Mononuclear cell (primary cell): ENCODE data around the gene ABCE1. TPM values are rescaled to one million over a fixed set of nuclear protein-coding genes. Genes with fewer than 3 reads are reported as not detected.

Experiments used
- H3K27me3 ChIP-seq: 2 replicates; pipeline ENCODE4 v1.6.0; 2011; ENCODE audit warnings: low read length, control low read depth; ENCODE audit not compliant: insufficient read depth
- H3K4me1 ChIP-seq: 2 replicates; pipeline ENCODE4 v1.5.1; 2011; ENCODE audit warnings: mild to moderate bottlenecking, low read length, control low read depth; ENCODE audit not compliant: insufficient read depth
- H3K4me3 ChIP-seq: 2 replicates; pipeline ENCODE4 v1.5.1; 2011; ENCODE audit warnings: mild to moderate bottlenecking, low read length, moderate library complexity
- H3K9me3 ChIP-seq: 2 replicates; pipeline ENCODE4 v1.5.1; 2011; ENCODE audit warnings: low read depth, mild to moderate bottlenecking, control low read depth, low read length
- total RNA-seq: library from RNA; depleted of rRNA; stranded (reverse); fragments of >200 nt; gene quantifications from one replicate; pipeline ENCODE4 v1.2.3, GENCODE V29; 2012

Gene ABCE1
- total RNA-seq, 1 donor, result 124 TPM

- H3K9me3 ChIP-seq, result no peaks in the 10 kb centered on the region
- H3K27me3 ChIP-seq, result no peaks in the 10 kb centered on the region
- H3K4me3 ChIP-seq, result peak overlapping the region; percentile 80
- H3K4me1 ChIP-seq, result peaks cover 46% of the 10 kb centered on the region
These were observed 79.9 kb downstream of the ABCE1 start for GRCh38 chr4:145177906-145178538.

DNA sequence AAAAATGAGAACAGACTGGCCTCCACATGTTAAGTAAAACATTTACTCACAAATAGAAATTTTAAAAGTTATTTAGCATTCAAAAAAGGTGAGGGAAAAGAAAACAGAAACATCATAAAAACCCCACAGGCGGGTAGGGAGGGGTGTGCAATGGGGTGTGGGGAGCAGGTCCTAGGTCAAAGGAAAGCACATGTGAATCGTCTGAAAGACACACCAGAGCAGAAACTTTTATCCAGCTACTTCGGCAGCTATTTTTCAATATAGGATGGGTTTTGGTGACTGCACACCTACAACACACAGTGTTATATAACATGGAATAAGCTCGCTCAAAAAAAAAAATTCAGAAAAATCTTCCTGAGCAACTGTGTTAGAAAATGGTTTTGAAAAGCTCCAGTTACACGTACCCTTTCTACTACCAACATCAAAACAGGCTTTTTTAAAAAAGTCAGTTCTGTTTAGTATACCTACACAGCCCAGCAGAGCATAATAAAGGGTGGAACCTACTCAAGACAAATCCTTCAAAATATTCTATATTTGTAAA is 80.7 kb downstream of the ABCE1 start:
- Histone ChIP-seq H3K9me3 (no peaks in the 10 kb centered on the region), H3K27me3 (no peaks in the 10 kb centered on the region), H3K4me1 (peaks cover 46% of the 10 kb centered on the region), H3K4me3 (peak overlapping the region; percentile 80)

Other genes with a start within 250 kb of the ABCE1 start
- gene ANAPC10, start 115 bp upstream of the ABCE1 start, total RNA-seq, result 34.3 TPM
- 77.1 TPM for gene OTUD4, start 82.3 kb downstream of the ABCE1 start, total RNA-seq